Neuronal stem cell (in vitro differentiated cells): Measurements from ENCODE around the gene PARP8. TPM values are rescaled to one million over a fixed set of nuclear protein-coding genes. Genes with fewer than 3 reads are reported as not detected.
"Not testable (repeated sequence)": the region's sequence is repeated elsewhere in the genome, so short reads cannot be mapped to it uniquely, and the experiment has no call there.

Experiments used
- DNase-seq: peaks from one replicate; pipeline ENCODE4 v3.0.0-alpha.2; 2013; ENCODE audit warnings: low spot score
- H2AFZ ChIP-seq: one replicate; pipeline ENCODE4 v1.6.1; 2013; ENCODE audit warnings: mild to moderate bottlenecking, low read length, inconsistent platforms
- H2AK5ac ChIP-seq: 2 replicates; pipeline ENCODE4 v1.6.1; 2013; ENCODE audit warnings: low read depth, mild to moderate bottlenecking, inconsistent platforms, low read length, moderate library complexity, mixed read lengths
- H2BK120ac ChIP-seq: 2 replicates; pipeline ENCODE4 v1.6.1; 2013; ENCODE audit warnings: low read depth, mild to moderate bottlenecking, inconsistent platforms, low read length, moderate library complexity, mixed read lengths
- H2BK12ac ChIP-seq: one replicate; pipeline ENCODE4 v1.6.1; 2013; ENCODE audit warnings: low read length, inconsistent platforms
- H2BK15ac ChIP-seq: 2 replicates; pipeline ENCODE4 v1.6.1; 2013; ENCODE audit warnings: mild to moderate bottlenecking, low read length, inconsistent platforms, mixed read lengths
- H2BK5ac ChIP-seq: one replicate; pipeline ENCODE4 v1.6.1; 2013; ENCODE audit warnings: inconsistent platforms, mild to moderate bottlenecking, low read length, moderate library complexity
- H3K14ac ChIP-seq: one replicate; pipeline ENCODE4 v1.6.1; 2013; ENCODE audit warnings: low read length, inconsistent platforms
- H3K18ac ChIP-seq: 2 replicates; pipeline ENCODE4 v1.6.1; 2013; ENCODE audit warnings: low read length, inconsistent platforms
- H3K23ac ChIP-seq: 2 replicates; pipeline ENCODE4 v1.6.1; 2013; ENCODE audit warnings: low read depth, mild to moderate bottlenecking, mixed read lengths, low read length, inconsistent platforms; ENCODE audit not compliant: poor library complexity
- H3K27ac ChIP-seq: replicated peaks from 3 replicates; pipeline ENCODE4 v1.5.1; 2013; ENCODE audit warnings: low read length, inconsistent platforms
- H3K27me3 ChIP-seq, 3 experiments: 2 replicates each; pipeline ENCODE4 v1.6.1; 2013; ENCODE audit warnings: low read length in 3 of 3, mild to moderate bottlenecking in 2 of 3, inconsistent platforms in 1 of 3, low read depth in 1 of 3, mixed read lengths in 1 of 3, moderate library complexity in 1 of 3; ENCODE audit not compliant: control insufficient read depth in 3 of 3, insufficient read depth in 3 of 3
- H3K36me3 ChIP-seq, 2 donors: replicated peaks in 1 of 2; 2 replicates each; pipeline ENCODE4 v1.6.1; 2013; ENCODE audit warnings: low read length in 2 of 2; ENCODE audit not compliant: control insufficient read depth in 2 of 2, insufficient read depth in 2 of 2
- H3K4ac ChIP-seq: 2 replicates; pipeline ENCODE4 v1.6.1; 2013; ENCODE audit warnings: inconsistent platforms, mild to moderate bottlenecking, low read length, moderate library complexity
- H3K4me1 ChIP-seq, 2 donors: 1 replicate in 1 of 2; 2 replicates in 1 of 2; pipeline ENCODE4 v1.6.1; 2013; ENCODE audit warnings: low read length in 2 of 2, low read depth in 1 of 2; ENCODE audit not compliant: control insufficient read depth in 2 of 2, insufficient read depth in 1 of 2
- H3K4me2 ChIP-seq: one replicate; pipeline ENCODE4 v1.6.1; 2013; ENCODE audit warnings: mild to moderate bottlenecking, low read length, inconsistent platforms; ENCODE audit not compliant: insufficient read depth, poor library complexity, severe bottlenecking
- H3K4me3 ChIP-seq, 2 donors: 2 replicates each; pipeline ENCODE4 v1.5.1; 2013; ENCODE audit warnings: low read length in 2 of 2, mild to moderate bottlenecking in 2 of 2, inconsistent platforms in 1 of 2, moderate library complexity in 1 of 2
- H3K79me1 ChIP-seq: one replicate; pipeline ENCODE4 v1.6.1; 2013; ENCODE audit warnings: low read depth, mild to moderate bottlenecking, inconsistent platforms, low read length, moderate library complexity
- H3K9ac ChIP-seq: one replicate; pipeline ENCODE4 v1.6.1; 2013; ENCODE audit warnings: mild to moderate bottlenecking, low read depth, low read length, inconsistent platforms; ENCODE audit not compliant: poor library complexity
- H3K9me3 ChIP-seq, 2 donors: replicated peaks in 1 of 2; 2 replicates each; pipeline versions ENCODE3 to v1.6.1; 2013; ENCODE audit warnings: low read length in 2 of 2, mild to moderate bottlenecking in 2 of 2, inconsistent platforms in 1 of 2, low read depth in 1 of 2, mixed read lengths in 1 of 2, moderate library complexity in 1 of 2; ENCODE audit not compliant: control insufficient read depth in 2 of 2, insufficient read depth in 1 of 2
- H4K8ac ChIP-seq: one replicate; pipeline ENCODE4 v1.6.1; 2013; ENCODE audit warnings: low read depth, mild to moderate bottlenecking, inconsistent platforms, low read length, moderate library complexity
- H4K91ac ChIP-seq: one replicate; pipeline ENCODE4 v1.6.1; 2013; ENCODE audit warnings: low read length, low read depth, mild to moderate bottlenecking, inconsistent platforms; ENCODE audit not compliant: poor library complexity
- WGBS, 2 donors: extraction: QIAGEN DNeasy Blood & Tissue Kit; methylation state at CpG; one replicate each; pipeline ENCODE4 v1.1.7; 2013; ENCODE audit warnings: missing lambda C conversion rate in 2 of 2, mixed read lengths in 1 of 2; ENCODE audit not compliant: insufficient read length in 2 of 2, insufficient replicate concordance in 1 of 2; ENCODE audit errors: extremely low coverage in 2 of 2; 5-methylcytosine and 5-hydroxymethylcytosine counted together
- polyA plus RNA-seq, 2 experiments: library from polyadenylated mRNA; stranded (reverse); fragments of 200-250 nt; gene quantifications; one replicate each; pipeline ENCODE4 v1.2.3, GENCODE V29; 2013

The PARP8 gene, protein sequence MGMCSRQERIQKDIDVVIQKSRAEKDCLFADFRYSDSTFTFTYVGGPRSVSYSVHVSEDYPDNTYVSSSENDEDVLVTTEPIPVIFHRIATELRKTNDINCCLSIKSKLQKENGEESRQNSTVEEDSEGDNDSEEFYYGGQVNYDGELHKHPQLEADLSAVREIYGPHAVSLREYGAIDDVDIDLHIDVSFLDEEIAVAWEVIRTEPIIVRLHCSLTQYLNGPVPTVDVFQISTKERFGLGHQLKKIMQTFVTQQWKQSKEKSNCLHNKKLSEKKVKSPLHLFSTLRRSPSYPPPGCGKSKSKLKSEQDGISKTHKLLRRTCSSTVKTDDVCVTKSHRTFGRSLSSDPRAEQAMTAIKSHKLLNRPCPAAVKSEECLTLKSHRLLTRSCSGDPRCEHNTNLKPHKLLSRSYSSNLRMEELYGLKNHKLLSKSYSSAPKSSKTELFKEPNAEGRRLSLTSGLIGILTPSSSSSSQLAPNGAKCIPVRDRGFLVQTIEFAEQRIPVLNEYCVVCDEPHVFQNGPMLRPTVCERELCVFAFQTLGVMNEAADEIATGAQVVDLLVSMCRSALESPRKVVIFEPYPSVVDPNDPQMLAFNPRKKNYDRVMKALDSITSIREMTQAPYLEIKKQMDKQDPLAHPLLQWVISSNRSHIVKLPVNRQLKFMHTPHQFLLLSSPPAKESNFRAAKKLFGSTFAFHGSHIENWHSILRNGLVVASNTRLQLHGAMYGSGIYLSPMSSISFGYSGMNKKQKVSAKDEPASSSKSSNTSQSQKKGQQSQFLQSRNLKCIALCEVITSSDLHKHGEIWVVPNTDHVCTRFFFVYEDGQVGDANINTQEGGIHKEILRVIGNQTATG
- 13.7 TPM for polyA plus RNA-seq (2013, experiment 1 of 2)
- 13.5 TPM for polyA plus RNA-seq (2013, experiment 2 of 2)

DNA sequence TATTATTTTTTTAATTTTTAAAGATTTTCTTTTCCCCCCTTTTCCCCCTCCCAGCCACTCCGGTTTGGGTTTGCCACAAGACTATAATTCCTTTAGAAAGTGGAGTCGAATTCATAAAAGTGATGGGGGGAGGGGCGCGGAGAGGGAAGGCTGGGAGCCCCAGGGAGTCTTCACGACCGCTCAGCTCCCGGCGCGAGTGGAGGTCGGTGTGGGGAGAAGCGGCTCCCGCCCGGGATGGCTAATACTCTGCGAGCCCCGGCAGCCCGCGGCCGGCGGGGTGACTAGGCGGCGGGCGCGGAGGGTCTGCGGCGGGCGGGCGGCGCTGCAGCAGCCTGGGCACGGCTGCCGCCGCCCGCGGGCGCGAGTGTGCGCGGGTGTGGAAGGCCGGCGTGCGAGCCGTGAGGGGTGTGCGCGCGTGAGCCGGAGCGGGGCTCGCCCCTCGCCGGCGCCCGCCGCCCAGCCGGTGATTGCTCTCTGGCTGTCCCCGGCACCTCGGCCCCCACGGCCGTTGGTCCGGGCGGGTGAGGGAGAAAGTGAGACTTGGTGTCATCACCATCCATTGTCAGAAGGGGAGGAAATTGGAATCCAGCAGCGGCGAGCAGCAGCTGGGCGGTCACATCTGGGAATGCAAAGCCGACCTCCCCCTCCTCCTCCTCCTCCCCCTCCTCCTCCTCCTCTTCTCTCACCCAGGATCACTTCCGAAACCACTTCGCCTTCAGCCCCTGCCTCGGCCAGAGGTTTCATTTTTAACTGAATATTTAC lies at the start of gene PARP8:
TSS of gene PARP8 (plus strand) at position 377 of the 762 bp plus-strand sequence. CDS start 459 bp downstream, outside the sequence.
- Histone ChIP-seq H4K8ac (no peak within 1 kb of the TSS), H3K14ac (peak within 1 kb of the TSS; percentile 71), H2BK12ac (peak within 1 kb of the TSS; percentile 41), H3K27ac (peak within 1 kb of the TSS; percentile 76), H3K4ac (no peak within 1 kb of the TSS), H3K79me1 (no peaks in the 10 kb centered on the region), H3K4me3 (peak within 1 kb of the TSS; percentile 90 to 98), H4K91ac (no peak within 1 kb of the TSS), H3K18ac (peak within 1 kb of the TSS; percentile 99), H3K36me3 (no peaks in the 10 kb centered on the region), H2BK15ac (peak within 1 kb of the TSS; percentile 85), H3K9ac (peak within 1 kb of the TSS; percentile 91), H2AK5ac (peak within 1 kb of the TSS; percentile 35), H2BK120ac (peak within 1 kb of the TSS; percentile 54), H3K4me1 (no peaks in the 10 kb centered on the region), H2AFZ (peak within 1 kb of the TSS; percentile 99), H3K9me3 (no peaks in the 10 kb centered on the region), H3K23ac (peak within 1 kb of the TSS; percentile 44), H3K27me3 (no peaks in the 10 kb centered on the region), H2BK5ac (peak within 1 kb of the TSS; percentile 96), H3K4me2 (peak within 1 kb of the TSS; percentile 64)
- DNase-seq = peak; percentile 54
- WGBS, 2 donors = no CpG with 5 or more reads among the region's 66 CpGs

- Histone ChIP-seq H4K8ac (no peak overlapping the region), H2AK5ac (no peak overlapping the region), H3K27ac (no peak overlapping the region), H4K91ac (no peak overlapping the region), H3K18ac (no peak overlapping the region), H2AFZ (no peak overlapping the region), H3K4me2 (no peak overlapping the region), H2BK120ac (no peak overlapping the region), H3K9ac (no peak overlapping the region), H2BK12ac (no peak overlapping the region), H3K23ac (no peak overlapping the region), H2BK15ac (no peak overlapping the region), H3K36me3 (no peaks in the 10 kb centered on the region), H3K9me3 (no peaks in the 10 kb centered on the region), H3K27me3 (no peaks in the 10 kb centered on the region), H3K14ac (no peak overlapping the region), H3K79me1 (no peaks in the 10 kb centered on the region), H2BK5ac (no peak overlapping the region), H3K4ac (no peak overlapping the region), H3K4me3 (no peak overlapping the region), H3K4me1 (no peaks in the 10 kb centered on the region)
- no peak for DNase-seq
- WGBS, 2 donors = no CpG with 5 or more reads among the region's 3 CpGs
Observed at GRCh38 chr5:50623666-50624065, 42.8 kb upstream of the PARP8 start.

DNA sequence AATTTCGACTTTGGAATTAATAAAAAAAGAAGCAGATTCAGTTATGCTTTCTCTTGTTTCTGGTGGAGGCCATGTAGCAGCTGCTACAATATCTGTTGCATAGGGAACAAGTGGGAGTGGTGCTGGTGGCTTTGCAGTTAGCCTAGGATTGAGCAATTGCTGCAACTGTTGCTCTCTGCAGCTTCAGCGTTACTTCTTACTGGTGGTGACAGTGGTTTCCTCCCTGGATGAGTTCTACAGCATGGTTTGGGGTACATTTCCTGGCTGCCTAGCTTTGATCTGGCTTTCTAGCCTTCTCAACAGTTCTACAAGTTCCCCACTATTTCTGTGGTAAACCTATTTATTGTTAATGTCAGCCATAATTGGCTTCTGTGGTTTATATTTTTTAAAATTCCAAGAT lies 31.6 kb upstream of the PARP8 start:
- not testable (repeated sequence) for H2BK5ac ChIP-seq, H3K4ac ChIP-seq, H2BK15ac ChIP-seq, H4K8ac ChIP-seq, H3K4me2 ChIP-seq, H3K23ac ChIP-seq, H2BK120ac ChIP-seq, H2AFZ ChIP-seq, H4K91ac ChIP-seq, H3K79me1 ChIP-seq, H3K9ac ChIP-seq, H3K27me3 ChIP-seq, H3K36me3 ChIP-seq, H3K9me3 ChIP-seq, H3K4me3 ChIP-seq, H2BK12ac ChIP-seq, H3K14ac ChIP-seq, H3K4me1 ChIP-seq, DNase-seq, H3K27ac ChIP-seq, H2AK5ac ChIP-seq, H3K18ac ChIP-seq
- no CpG with 5 or more reads among the region's 2 CpGs for WGBS, 2 donors
